Limb (tissue), 2 donors: Measurements from ENCODE around the gene OR7C2.

Experiments
- DNase-seq, 2 donors: peaks; one replicate each; pipeline ENCODE4 v3.0.0-alpha.2; 2016; ENCODE audit errors: extremely low spot score in 2 of 2

OR7C2 gene

DNA sequence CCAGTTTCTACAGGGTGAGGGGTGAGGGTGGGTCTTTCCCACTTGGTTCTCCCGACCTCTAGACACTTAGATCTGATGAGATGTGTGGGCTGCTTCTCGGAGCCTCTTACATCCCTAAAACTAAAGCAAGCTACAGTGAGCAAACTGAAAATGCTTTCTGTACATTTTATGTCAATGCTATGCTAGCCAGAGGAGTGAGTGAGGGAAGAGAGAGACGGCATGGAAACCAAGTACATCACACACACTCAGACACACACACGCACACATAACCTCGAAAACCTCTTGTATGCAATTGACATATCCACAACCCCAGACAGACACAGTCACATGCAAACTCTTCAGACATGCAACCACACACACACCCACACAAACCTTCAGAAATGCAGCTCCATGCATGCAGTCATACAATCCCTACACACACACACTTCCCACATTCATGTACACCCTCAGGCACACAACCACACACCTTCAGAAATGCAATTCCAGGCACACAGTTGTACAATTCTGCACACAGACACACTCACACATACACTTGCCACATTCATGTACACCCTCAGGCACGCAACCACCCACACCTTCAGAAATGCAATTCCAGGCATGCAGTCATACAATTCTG lies 37.0 kb downstream of the OR7C2 start:
- no peak for DNase-seq

DNA sequence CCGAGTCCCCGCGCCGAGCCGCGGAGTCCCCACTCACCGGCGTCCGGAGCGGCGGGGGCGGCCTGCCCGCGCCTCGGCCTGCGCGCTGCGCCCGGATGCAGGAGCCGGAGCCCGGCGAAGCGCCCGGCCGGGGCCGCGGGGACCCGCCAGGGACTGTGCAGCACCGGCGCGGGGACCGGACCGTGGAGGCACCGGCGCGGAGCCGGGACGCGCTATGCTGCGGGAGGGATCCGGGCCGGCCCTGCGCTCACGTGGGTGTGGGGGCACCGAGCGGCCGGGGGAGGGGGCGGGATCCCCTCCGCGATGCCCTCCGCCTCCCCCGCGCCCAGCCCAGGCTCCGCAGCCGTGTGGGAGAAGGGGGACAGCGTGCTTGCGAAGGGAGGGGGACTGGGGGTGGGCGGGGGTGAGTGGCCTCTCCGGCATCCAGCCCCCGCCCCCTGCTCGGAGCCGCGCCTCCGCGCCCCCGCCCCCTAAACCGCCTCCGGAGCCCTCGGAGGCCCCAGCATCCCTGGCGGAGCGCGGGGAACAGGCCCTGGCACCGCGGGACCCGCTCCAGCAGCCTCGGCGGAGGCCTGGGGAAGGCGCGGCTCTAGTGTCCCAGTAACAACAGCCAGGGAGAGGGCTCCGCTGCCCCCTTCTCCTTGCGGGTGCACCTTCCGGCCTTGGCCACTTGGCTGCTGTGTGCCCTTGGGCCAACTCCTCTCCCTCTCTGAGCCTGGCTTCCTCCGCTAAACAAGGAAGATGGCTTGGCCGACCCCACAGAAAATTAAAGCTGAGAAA lies 38.4 kb downstream of the OR7C2 start, which contains the start of gene SLC1A6:
TSS of gene SLC1A6 (minus strand) at position 389 of the 780 bp plus-strand sequence. CDS start 6,954 bp downstream, outside the sequence.
- DNase-seq: peak; percentile 6 to 75

DNA sequence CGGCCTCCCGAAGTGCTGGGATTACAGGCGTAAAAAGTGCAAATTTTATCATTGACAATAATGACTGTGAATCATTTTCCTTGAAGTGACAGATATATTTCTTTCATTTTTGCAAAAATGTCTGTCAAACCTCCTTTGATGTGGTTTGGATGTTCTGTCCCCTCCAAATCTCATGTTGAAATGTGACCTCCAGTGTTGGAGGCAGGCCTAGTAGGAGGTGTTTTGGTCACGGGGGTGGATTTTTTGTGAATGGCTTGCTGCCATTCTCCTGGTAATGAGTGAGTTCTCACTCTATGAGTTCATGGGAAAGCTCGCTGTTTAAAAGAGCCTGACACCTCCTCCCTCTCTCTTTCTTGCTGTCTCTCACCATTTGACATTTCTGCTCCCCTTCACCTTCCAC lies 43.8 kb downstream of the OR7C2 start:
- no peak for DNase-seq
